ENCODE data around the gene RNF4.

GRCh38 chr4:2462992-2463762, 5.7 kb upstream of the RNF4 start:
- TF ChIP-seq CTCF (conservative IDR thresholded peaks at IDR 0.05; ENCODE audit: low read length): 0 out of 2 replicates have a peak, but pooled peaks have one; percentile 17
- no peak for TF ChIP-seq EZH2phosphoT487 (IDR thresholded peaks at IDR 0.05; ENCODE audit: borderline replicate concordance, low read depth, low read length)

Data from OCI-LY7 (cell line).